Mammary epithelial cell (primary cell): ENCODE measurements around the gene THTPA.

Source experiments
- EZH2 ChIP-seq: IDR thresholded peaks from 2 replicates; pipeline ENCODE4 v1.6.1; 2012; ENCODE audit warnings: low read length, inconsistent platforms, borderline replicate concordance
- TF ChIP-seq, protein P1 (sequence below), 2 donors: IDR thresholded peaks in 1 of 2; conservative IDR thresholded peaks in 1 of 2; 2 replicates each; pipeline ENCODE4 v1.5.1; 2011 to 2012; ENCODE audit warnings: inconsistent platforms in 2 of 2, low read length in 2 of 2, mild to moderate bottlenecking in 2 of 2, control low read depth in 1 of 2, low read depth in 1 of 2; ENCODE audit not compliant: insufficient read depth in 1 of 2; ENCODE audit errors: extremely low read depth in 1 of 2

DNA sequence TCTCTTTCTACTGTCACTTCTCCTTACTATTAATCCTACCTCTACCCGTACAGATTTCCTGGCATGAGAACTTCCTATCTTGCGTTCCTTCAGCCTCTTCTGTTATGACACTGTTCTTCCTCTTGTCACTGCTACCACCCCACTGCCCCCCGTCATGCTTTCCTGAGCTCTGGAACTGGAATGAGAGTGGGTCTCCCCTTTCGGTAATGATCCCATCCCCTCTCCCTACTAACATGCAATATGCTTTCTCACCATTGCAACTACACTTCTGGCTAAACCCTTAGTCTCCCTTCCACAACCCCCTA is 16.4 kb downstream of the THTPA start:
- TF ChIP-seq, protein P1, sequence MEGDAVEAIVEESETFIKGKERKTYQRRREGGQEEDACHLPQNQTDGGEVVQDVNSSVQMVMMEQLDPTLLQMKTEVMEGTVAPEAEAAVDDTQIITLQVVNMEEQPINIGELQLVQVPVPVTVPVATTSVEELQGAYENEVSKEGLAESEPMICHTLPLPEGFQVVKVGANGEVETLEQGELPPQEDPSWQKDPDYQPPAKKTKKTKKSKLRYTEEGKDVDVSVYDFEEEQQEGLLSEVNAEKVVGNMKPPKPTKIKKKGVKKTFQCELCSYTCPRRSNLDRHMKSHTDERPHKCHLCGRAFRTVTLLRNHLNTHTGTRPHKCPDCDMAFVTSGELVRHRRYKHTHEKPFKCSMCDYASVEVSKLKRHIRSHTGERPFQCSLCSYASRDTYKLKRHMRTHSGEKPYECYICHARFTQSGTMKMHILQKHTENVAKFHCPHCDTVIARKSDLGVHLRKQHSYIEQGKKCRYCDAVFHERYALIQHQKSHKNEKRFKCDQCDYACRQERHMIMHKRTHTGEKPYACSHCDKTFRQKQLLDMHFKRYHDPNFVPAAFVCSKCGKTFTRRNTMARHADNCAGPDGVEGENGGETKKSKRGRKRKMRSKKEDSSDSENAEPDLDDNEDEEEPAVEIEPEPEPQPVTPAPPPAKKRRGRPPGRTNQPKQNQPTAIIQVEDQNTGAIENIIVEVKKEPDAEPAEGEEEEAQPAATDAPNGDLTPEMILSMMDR (conservative IDR thresholded peaks at IDR 0.05 in 1 of 2, IDR thresholded peaks at IDR 0.05 in 1 of 2; ENCODE audit: extremely low read depth in 1 of 2, insufficient read depth in 1 of 2, low read depth in 1 of 2, low read length in 2 of 2): no peak
- no peak for TF ChIP-seq EZH2
